GM10847 (cell line): ENCODE data around the gene LRRIQ4.

Experiments
- POLR2A ChIP-seq: IDR thresholded peaks from 2 replicates; pipeline ENCODE4 v1.6.1; 2011; ENCODE audit not compliant: insufficient read length; ENCODE audit errors: extremely low read depth

LRRIQ4 gene

DNA sequence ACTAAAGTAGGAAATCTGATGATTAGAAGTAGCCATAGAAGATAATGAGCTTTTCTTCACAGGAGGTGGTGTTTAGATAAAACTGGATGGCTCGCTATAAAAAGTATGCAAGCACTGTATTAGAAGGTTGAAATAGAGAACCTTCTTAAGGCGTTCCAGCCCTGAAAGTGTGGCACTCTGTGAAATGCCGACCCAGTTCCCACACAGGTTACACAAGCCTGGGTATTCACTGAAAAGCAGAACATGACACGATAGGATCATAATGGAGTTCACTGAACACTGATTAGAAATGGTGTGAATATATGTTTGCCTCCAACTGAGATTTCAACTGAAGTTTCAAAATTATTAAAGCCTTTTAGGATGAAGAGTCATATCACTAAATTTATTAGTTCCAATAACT is 15.0 kb downstream of the LRRIQ4 start:
- no peak for TF ChIP-seq POLR2A

DNA sequence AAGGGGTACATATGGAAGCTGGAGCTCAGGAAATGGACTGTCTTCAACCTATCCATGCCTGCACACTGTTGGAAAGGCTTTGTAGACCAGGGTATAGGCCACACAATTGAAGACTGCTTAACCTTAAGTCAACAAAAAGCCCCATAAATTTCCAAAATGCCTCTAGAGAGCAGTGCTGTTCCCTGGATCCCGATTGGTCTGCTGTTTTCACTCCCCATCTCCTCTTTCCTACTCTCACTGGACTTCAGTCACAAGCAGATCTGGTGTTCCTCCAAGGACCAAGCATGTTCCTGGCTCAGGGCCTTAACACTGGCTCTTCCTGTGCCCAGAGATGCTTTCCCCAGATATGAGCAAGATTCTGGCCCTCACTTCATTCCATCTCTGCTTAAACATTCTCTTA is 22.9 kb downstream of the LRRIQ4 start:
- TF ChIP-seq POLR2A, result no peak

DNA sequence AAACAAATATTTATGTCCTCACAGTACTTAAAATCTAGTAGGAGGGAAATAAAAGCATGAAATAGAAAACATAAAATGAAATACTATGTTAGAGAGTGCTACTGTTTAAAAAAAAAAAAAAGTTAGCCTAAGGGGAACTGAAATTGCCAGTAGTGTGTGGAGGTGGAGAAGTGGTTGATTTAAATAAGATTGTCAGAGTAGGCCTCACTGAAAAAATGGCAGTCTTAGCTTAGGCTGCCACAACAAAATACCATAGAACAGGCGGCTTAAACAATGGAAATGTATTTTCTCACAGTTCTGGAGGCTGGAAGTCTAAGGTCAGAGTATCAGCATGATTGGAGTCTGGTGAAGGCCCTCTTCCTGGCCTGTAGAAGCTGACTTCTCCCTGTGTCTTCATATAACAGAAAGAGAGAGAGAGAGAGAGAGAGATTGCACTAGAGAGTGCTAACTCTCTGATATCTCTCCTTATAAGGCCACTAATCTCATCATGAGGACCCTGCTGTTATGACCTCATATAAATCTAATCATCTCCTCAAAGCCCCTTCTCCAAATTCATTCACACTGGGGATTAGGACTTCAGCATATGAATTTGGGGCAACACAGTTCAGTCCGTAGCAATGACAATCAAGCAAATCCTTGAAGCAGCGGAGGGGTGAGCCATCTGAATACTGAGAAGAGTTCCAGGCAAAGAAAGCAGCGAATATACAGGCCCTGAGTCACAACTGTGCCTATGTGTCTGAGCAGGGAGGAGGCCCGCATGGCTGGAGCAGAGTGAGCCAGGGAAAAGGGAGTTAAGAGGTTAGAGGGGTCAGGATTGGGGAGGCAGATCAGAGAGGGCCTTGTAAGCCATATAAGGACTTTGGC is 23.6 kb downstream of the LRRIQ4 start:
- no peak for TF ChIP-seq POLR2A

DNA sequence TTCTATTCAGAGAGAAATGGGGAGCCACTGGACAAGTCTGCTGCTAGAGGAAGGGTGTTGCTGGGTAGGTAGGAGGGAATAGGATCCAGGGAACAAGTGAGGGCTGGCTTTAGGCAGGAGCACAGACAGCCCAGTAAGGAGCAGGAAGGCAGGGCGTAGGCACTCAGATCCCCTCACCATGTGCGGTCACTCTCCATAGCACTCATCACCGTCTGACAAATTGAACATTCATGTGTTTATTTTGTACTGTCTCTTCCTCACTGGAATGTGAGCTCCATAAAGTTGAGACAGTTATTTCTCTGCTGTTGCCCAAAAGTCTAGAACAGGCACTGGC is 24.2 kb downstream of the LRRIQ4 start:
- TF ChIP-seq POLR2A, result no peak

DNA sequence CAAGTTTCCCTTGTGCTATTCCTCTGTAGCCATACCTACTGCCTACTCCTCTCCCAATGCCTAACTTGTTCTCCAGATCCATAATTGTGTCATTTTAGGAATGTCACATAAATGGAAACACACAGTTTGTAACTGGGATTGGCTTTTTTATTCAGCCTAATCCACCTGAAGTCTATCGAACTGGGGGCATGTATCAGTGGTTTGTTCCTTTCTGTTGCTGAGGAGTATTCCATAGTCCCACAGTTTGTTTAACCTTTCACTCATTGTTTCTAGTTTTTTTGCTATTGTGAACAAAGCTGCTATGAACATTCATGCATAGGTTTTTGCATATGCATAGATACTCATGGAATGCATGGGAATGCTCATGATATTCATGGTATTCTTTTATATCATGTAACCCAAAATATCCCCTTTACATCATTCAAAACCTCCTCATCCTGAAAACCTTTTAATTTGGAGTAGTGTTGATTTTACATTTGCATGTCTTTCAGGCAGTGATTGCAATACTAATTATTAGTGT is 25.9 kb downstream of the LRRIQ4 start:
- TF ChIP-seq POLR2A, result no peak

DNA sequence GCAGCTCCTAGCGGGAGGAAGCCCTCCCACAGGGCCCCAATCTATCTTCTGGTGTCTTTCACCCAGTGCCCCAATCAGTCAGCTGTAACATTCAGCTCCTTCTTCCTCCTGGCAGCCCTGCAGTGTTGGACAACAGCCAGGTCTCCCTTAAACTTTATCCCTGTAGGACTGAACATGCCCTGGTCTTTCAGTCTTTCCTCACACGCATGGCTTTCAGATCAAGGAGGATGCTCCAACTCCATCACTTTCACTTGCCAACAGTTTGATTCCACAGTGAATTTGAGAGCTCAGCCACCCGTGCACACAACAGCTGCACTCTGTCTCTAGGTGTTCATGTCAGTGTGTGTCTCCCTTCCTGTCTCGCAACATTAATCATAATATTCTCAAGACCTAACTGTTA is 28.5 kb downstream of the LRRIQ4 start:
- TF ChIP-seq POLR2A, result no peak

DNA sequence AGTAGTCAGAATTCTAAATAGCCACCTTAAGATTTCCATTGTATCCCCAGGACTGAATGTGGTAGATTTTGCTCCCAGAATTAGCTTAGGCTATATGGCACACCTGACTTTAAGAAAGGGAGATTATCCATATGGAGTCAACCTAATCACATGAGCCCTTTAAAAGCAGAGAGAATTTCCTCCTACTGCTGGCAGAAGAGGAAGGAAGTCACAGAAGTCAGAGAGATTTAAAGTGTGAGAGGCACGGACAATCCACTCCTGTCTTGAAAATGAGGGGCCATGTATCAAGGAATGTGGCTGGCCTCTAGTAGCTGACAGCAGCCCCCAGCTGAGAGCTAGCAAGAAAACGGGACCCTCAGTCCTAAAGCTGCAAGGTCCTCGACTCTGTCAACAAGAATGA is 30.3 kb downstream of the LRRIQ4 start:
- no peak for TF ChIP-seq POLR2A

DNA sequence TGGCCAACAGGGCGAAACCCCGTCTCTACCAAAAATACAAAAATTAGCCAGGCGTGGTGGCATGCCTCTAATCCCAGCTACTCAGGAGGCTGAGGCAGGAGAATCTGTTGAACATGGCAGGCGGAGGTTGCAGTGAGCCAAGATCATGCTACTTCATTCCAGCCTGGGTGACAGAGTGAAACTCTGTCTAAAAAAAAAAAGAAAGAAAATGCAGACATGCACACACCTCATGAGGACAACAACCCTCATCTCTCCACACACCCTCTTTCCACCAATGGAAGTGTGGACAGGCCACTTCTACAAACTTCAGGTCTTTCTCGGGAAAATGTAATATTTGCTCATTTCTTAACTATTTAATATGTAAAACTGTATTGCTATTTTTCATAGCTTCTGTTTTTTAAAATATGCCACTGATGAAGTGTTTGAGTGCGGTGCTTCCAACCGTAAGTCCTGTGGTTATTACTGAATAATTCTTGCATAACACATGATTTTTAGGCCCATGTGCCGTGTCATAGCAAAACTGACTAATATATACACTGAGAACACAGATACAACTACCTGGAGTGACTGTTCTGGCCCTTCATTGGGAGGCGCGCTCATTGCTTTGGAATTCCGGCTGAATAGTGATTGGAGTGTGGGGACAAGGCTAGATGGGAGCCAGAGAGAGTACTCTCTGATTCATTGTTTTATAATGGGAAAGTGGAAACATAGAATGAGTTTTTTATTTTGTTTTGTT is 34.0 kb downstream of the LRRIQ4 start:
- no peak for TF ChIP-seq POLR2A

DNA sequence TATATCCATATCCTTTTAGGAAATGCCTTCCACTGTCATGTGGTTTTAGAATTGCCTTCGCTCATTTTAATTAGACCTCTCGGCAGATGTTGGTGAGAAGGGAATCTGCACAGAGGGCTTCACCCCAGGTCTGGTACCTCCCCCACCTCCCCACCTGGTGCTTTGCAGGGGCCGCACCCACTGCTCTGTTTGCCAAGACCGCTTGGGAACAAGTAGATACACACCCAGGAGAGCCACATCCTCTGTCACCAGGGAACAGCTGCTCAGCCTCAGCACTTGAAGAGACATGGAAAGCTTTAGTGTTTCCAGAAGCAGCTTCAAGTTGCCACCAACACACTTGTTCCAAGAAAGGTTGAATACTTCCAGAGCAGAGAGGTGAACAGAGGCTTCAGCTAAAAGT is 35.2 kb downstream of the LRRIQ4 start:
- TF ChIP-seq POLR2A, result no peak

DNA sequence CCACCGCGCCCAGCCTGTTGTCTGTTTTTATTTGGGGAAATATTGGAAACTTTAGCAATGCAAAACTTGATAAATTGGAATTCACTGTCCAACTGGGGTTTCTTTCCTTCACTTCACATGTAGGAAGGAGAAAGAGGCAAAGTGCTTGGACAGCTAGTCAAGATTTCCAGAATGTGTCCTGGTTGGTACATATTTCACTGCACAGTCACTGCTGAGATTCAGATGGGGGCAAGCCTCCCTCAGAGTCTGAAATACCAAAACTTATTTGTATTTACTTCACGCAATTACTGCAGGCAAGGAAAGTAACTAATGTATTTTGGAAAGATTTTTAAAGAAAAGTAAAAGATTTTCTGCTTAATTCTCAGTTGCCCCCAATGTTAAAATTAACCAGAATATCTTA is 36.1 kb downstream of the LRRIQ4 start:
- no peak for TF ChIP-seq POLR2A

DNA sequence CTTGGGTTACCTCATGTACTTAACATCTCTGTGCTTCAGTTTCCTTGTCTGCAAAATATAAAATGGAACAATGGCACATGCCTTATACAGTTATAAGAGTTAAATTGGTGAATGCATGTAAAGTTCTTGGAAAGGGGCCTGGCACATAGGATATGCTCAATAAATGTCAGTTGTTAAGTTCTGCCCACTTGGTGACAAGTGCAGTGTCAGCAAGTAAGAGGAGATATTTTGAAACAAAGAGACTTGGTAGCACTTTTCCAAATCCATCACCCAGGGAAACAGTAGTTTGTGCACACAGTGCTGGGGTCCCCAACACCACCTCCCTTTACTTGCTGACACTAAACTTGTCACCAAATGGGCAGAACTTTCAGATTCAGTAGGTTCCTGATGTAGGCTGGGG is 37.9 kb downstream of the LRRIQ4 start:
- TF ChIP-seq POLR2A, result no peak

DNA sequence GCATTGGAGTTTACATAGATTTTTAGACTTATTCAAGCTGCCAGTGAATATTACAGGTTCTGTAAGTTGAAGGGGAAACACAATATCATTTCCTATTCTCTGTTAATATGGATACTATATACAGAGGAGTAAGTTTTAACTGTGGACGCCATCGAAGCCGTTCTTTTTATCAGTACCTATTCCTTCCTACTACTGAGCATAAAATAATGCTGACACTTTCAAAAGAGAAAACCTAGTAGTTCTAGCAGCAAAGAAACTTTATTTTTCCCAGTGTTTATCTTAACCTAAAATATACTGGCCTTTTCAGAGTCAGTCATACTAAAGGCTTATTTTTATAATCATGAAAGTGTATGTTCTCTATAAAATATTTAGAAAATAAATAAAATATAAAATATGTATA is 42.8 kb downstream of the LRRIQ4 start:
- no peak for TF ChIP-seq POLR2A

DNA sequence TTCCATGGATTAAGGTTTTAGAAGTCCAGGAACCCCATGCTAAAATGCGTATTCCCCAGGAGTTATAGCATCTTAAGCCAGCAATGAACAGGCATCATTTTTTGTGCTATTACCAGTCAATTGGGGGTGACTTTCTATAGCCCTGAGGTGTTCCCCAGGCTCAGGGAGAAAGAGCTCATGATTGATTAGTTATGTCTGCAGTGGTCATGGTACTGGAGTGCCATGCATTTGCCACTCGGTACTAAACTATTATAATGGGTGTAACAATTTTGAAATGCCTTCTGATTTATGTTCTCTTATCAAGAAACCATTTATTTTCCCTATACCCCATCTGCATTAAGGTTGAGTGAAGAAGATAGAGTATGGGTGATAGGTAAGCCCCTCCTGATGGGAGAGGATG is 45.1 kb downstream of the LRRIQ4 start:
- no peak for TF ChIP-seq POLR2A

DNA sequence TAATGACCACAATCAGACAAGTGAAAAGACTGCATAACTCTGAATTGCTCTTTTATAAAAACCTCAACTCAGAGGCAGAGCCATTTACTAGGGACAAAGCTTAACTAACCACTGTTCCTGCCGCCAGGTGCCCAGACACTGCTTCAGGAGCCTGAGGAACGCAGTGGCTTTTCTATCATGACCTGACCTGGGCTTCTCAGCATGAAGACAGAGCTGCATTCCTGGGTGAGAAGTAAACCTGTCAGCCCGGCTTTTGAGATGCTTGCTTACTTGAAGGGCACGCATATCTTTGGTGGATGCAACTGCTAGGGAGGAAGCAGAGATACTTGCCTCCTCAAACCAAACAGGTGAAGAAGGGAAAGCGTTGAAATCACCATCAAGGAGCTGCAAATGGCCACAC is 49.2 kb downstream of the LRRIQ4 start:
- no peak for TF ChIP-seq POLR2A

DNA sequence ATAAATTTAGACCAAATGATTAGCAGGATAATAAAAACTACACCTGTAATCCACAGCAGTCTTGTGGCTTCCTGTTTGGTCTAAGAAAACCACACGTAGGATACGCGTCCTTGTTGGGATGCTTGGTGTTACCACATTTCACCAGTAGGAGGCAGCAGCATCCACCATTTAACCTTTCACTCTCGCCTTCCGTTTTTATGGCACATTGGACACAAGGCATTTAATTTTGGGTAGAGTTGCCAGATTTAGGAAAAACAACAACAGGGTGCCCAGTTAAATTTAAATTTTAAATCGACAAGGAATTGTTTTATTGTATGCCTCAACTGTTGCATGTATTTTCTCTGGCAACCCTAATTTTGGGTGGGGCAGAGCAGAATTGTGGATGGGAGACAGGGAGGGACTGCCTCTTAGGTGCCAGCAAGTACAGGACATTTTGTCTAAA is 50.8 kb downstream of the LRRIQ4 start:
- no peak for TF ChIP-seq POLR2A

DNA sequence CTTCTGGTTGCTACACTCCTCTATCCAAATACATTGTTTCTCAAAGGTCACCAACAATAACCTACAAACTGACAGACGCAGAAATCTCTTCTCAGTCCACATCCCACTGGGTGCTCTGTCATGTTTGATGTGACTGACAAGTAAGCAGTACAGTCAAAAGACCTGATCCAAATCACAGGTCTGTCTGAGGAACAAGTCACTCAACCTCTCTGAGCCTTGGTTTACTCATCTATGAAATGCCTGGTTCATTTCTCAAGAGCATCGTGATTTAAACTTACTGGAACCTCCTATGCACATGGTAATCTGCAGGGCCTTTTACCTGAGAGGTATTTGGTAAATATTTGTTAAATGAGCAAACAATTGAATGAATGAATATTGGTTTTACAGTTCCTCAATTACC is 51.6 kb downstream of the LRRIQ4 start:
- TF ChIP-seq POLR2A, result no peak

DNA sequence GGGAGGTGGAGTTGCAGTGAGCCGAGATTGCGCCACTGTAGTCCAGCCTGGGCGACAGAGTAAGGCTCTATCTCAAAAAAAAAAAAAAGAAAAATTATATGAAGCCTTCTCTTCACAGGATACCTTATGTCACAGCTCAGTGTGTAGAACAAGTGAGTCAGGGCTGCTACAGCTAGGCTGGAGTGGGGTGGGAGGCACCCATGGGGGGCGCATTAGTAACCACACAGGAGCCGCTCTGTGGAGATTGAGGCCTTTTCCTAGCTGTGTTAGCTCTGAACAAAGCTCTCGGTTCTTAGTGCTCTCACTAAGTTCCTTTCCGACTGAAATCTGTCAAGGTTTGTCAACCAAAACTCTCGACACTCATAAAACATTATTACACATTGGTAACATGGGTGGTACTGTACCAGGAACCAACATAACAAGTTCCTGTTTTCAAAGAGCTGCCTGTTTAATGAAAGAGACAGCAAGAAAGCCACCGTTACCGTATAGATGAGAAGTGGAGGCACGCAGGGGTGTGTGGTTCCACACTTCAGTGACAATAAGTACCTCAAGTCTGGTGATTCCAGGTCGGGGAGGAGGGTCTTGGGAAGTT is 52.6 kb downstream of the LRRIQ4 start:
- no peak for TF ChIP-seq POLR2A
